A549 (cell line): ENCODE measurements around the gene GCAT. TPM values are rescaled to one million over a fixed set of nuclear protein-coding genes. Genes with fewer than 3 reads are reported as not detected.

Experiments used
- ATAC-seq, 2 experiments: fragments of 200-7000 bp in 1 of 2; fragments of >200 bp in 1 of 2; cut with Nextera tagmentation in 1 of 2; cut with Tn5 transposase in 1 of 2; 3 replicates each; pipeline versions ENCODE4 v1.8.0 to v1.9.1; 2018 to 2020; ENCODE audit warnings: mild to moderate bottlenecking in 1 of 2, moderate library complexity in 1 of 2
- CTCF ChIA-PET: fragments of 300-600 bp; sonication (Branson Sonifier 250); formaldehyde crosslinking; extraction: SDS; loops from one replicate; lab custom pipeline; 2021; ENCODE audit warnings: antibody characterized with exemption, inconsistent platforms; lab: Yijun Ruan, JAX
- POLR2A ChIA-PET: fragments of 350-600 bp; formaldehyde crosslinking; extraction: SDS; loops from one replicate; lab custom pipeline; 2021; ENCODE audit warnings: antibody characterized with exemption, inconsistent platforms; lab: Yijun Ruan, JAX
- DNase-seq, 2 experiments: peaks; one replicate each; pipeline versions ENCODE4 v3.0.0 to v3.0.0-alpha.2; 2011 to 2016; ENCODE audit warnings: low read depth in 1 of 2, low spot score in 1 of 2
- FAIRE-seq: peaks from 2 replicates; lab custom pipeline; 2011; peaks lifted over from hg19 to GRCh38; lab: Jason Lieb, UNC
- H3K27ac ChIP-seq, 2 experiments: fragments of >200 bp; sonication (Bioruptor Twin); formaldehyde crosslinking; 3 replicates each; pipeline ENCODE4 v1.5.1; 2016 to 2017
- H3K4me1 ChIP-seq: fragments of >200 bp; sonication (Bioruptor Twin); formaldehyde crosslinking; 3 replicates; pipeline ENCODE4 v1.6.1; 2016
- H3K4me2 ChIP-seq: fragments of >200 bp; sonication (Bioruptor Twin); formaldehyde crosslinking; 3 replicates; pipeline ENCODE4 v1.6.1; 2016
- H3K4me3 ChIP-seq: fragments of >200 bp; sonication (Bioruptor Twin); formaldehyde crosslinking; 3 replicates; pipeline ENCODE4 v1.5.1; 2016
- H3K9me3 ChIP-seq: fragments of >200 bp; sonication (Bioruptor Twin); formaldehyde crosslinking; 3 replicates; pipeline ENCODE4 v1.6.1; 2016
- CBX2 ChIP-seq: fragments of 200-600 bp; sonication (generic); IDR thresholded peaks from 2 replicates; pipeline ENCODE4 v1.6.1; 2016; ENCODE audit warnings: low read depth, mild to moderate bottlenecking, borderline replicate concordance
- EHF ChIP-seq: fragments of 250-450 bp; sonication (Bioruptor Pico); IDR thresholded peaks from 2 replicates; pipeline ENCODE4 v1.5.0; 2020; ENCODE audit warnings: mild to moderate bottlenecking
- FOSB ChIP-seq: fragments of 250-450 bp; sonication (Bioruptor Pico); IDR thresholded peaks from 2 replicates; pipeline ENCODE4 v1.5.0; 2020; ENCODE audit warnings: mild to moderate bottlenecking, moderate library complexity
- GATA3 ChIP-seq: IDR thresholded peaks from 2 replicates; pipeline ENCODE4 v1.6.1; 2012; ENCODE audit warnings: borderline replicate concordance
- HOXA7 ChIP-seq: fragments of 250-450 bp; sonication (Bioruptor Pico); IDR thresholded peaks from 2 replicates; pipeline ENCODE4 v1.5.0; 2020; ENCODE audit warnings: mild to moderate bottlenecking, moderate library complexity
- HOXB13 ChIP-seq: fragments of 250-450 bp; sonication (Bioruptor Pico); IDR thresholded peaks from 2 replicates; pipeline ENCODE4 v1.5.0; 2020; ENCODE audit warnings: low read depth, mild to moderate bottlenecking, moderate library complexity
- KDM1A ChIP-seq: fragments of 200-600 bp; sonication (generic); IDR thresholded peaks from 2 replicates; pipeline ENCODE4 v1.6.1; 2016; ENCODE audit warnings: low read depth, mild to moderate bottlenecking
- MAFK ChIP-seq: fragments of 450-650 bp; IDR thresholded peaks from 2 replicates; pipeline ENCODE4 v1.6.1; 2014; ENCODE audit not compliant: partially characterized antibody
- NFE2L2 ChIP-seq: fragments of 150-350 bp; conservative IDR thresholded peaks from 2 replicates; pipeline ENCODE4 v1.6.1; 2014; ENCODE audit warnings: low read length
- RAD21 ChIP-seq, 2 experiments: fragments of >200 bp in 1 of 2; sonication (Bioruptor Twin) in 1 of 2; formaldehyde crosslinking in 1 of 2; IDR thresholded peaks in 1 of 2; conservative IDR thresholded peaks in 1 of 2; 2 replicates in 1 of 2; 3 replicates in 1 of 2; pipeline ENCODE4 v1.6.1; 2012 to 2018; ENCODE audit warnings: inconsistent platforms in 1 of 2
- RFX5 ChIP-seq: fragments of 450-650 bp; IDR thresholded peaks from 2 replicates; pipeline ENCODE4 v1.7.1; 2014; ENCODE audit warnings: antibody characterized with exemption, mild to moderate bottlenecking, moderate library complexity
- SMC3 ChIP-seq: fragments of >200 bp; sonication (Bioruptor Twin); formaldehyde crosslinking; IDR thresholded peaks from 3 replicates; pipeline ENCODE4 v1.6.1; 2018; ENCODE audit warnings: inconsistent platforms
- SREBF2 ChIP-seq: fragments of 450-650 bp; IDR thresholded peaks from 2 replicates; pipeline ENCODE4 v1.6.1; 2014; ENCODE audit warnings: mild to moderate bottlenecking, moderate library complexity
- TFCP2L1 ChIP-seq: fragments of 250-450 bp; sonication (Bioruptor Pico); IDR thresholded peaks from 2 replicates; pipeline ENCODE4 v1.5.0; 2021; ENCODE audit warnings: mild to moderate bottlenecking
- TP53 ChIP-seq: fragments of 250-450 bp; sonication (Bioruptor Pico); IDR thresholded peaks from 2 replicates; pipeline ENCODE4 v1.5.0; 2021; ENCODE audit warnings: mild to moderate bottlenecking, moderate library complexity
- ZC3H11A ChIP-seq: fragments of 450-650 bp; IDR thresholded peaks from 2 replicates; pipeline ENCODE4 v1.6.1; 2014; ENCODE audit warnings: antibody characterized with exemption, mild to moderate bottlenecking
- ZFP36 ChIP-seq: fragments of 450-650 bp; IDR thresholded peaks from 2 replicates; pipeline ENCODE4 v1.6.1; 2014; ENCODE audit warnings: borderline replicate concordance; ENCODE audit not compliant: partially characterized antibody
- ZNF302 ChIP-seq: fragments of 250-450 bp; sonication (Bioruptor Pico); IDR thresholded peaks from 2 replicates; pipeline ENCODE4 v1.9.0; 2021; ENCODE audit warnings: inconsistent platforms, mild to moderate bottlenecking, moderate library complexity
- WGBS: methylation state at CpG from one replicate; pipeline ENCODE4 v1.1.6; 2017; ENCODE audit errors: missing lambda C conversion rate; 5-methylcytosine and 5-hydroxymethylcytosine counted together
- polyA plus RNA-seq, 4 experiments: library from polyadenylated mRNA; depleted of rRNA in 3 of 4; stranded (reverse); fragments of >200 nt; fragmentation: RNase III in 1 of 4; extraction: RNeasy Plus Mini Kit Qiagen cat#74134 plus additional on column Dnase treatment in 1 of 4; gene quantifications; 2 replicates in 3 of 4; 3 replicates in 1 of 4; pipeline ENCODE4 v1.2.3, GENCODE V29; 2011 to 2017
- TF ChIP-seq, protein P1 (sequence below): fragments of 200-600 bp; sonication (generic); IDR thresholded peaks from 2 replicates; pipeline ENCODE4 v1.6.1; 2016; ENCODE audit warnings: antibody characterized with exemption, mild to moderate bottlenecking, moderate library complexity
- TF ChIP-seq, protein P2 (sequence below): fragments of >200 bp; sonication (Bioruptor Twin); formaldehyde crosslinking; IDR thresholded peaks from 3 replicates; pipeline ENCODE4 v1.5.1; 2016
- TF ChIP-seq, protein P3 (sequence below): IDR thresholded peaks from 2 replicates; pipeline ENCODE4 v1.6.1; 2012
- TF ChIP-seq, protein P4 (sequence below): fragments of >200 bp; sonication (Bioruptor Twin); formaldehyde crosslinking; IDR thresholded peaks from 2 replicates; pipeline ENCODE4 v1.6.1; 2016
- TF ChIP-seq, protein P5 (sequence below): fragments of 250-450 bp; sonication (Bioruptor Pico); IDR thresholded peaks from 2 replicates; pipeline ENCODE4 v1.5.0; 2021; ENCODE audit warnings: mild to moderate bottlenecking, moderate library complexity, borderline replicate concordance

GCAT gene
- polyA plus RNA-seq, 2 of the 4 experiments (the other 2 are of a cell fraction), result 1.2 to 2.1 TPM

DNA sequence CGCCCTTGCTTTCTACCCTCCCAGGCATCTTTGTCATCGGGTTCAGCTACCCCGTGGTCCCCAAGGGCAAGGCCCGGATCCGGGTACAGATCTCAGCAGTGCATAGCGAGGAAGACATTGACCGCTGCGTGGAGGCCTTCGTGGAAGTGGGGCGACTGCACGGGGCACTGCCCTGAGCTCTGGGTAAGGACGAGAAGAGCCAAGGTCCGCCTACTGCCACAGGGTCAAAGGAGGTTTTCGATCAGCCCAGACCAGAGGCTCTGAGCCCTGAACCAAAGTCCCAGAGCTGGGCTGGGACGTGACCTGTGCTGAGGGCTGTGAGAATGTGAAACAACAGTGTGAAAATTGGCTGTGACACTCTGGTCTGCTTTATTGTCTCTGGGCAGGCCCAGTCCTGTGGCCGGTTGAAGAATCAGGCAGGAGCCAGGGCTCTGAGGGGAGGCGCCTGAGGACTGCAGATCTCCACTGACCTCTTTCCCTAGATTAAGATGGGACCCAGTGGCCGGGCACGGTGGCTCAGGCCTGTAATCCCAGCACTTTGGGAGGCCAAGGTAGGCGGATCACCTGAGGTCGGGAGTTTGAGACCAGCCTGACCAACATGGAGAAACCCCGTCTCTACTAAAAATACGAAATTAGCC is 8.9 kb downstream of the GCAT start (continued):
- TF ChIP-seq ZFP36, result no peak
- no peak for TF ChIP-seq HOXB13 (CRISPR knock-in tag)
- no peak for TF ChIP-seq NFE2L2
- no peak for TF ChIP-seq MAFK
- TF ChIP-seq RFX5, result no peak
- no peak for TF ChIP-seq RAD21 (conservative IDR thresholded peaks at IDR 0.05 in 1 of 2, IDR thresholded peaks at IDR 0.05 in 1 of 2)

DNA sequence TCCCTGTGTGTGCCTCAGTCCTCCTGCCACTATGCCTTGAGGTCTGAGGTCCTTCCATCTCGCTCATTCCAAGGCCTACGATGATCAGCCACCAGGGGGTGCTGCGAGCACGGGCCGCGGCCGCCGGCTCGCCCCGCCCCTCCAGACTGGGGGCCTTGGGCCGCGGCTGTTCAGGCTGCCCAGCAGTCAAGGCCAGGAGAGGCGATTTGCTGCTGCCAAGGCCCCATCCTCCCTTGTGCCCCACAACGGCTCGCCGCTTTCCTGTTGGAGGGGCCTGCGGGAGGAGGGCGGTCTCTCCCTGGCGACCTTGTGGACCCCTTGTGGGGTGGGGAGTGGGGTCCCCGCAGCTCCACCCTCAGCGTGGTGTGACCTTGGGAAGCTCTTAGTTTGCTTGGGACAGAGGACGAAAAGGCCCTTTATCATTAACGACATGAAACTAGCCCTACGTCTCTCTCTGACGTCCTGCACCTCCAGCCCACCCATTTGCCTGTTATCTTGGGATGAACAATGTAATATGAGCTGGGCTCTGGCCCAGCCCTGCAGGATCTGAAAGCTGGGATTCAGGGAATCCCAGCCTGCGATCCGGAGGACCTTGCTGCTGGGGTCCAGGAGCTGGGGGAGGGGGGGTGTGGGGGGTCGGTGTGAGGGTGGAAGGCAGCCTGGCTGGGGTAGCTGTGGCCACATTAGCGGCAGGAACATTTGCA is 10.1 kb downstream of the GCAT start:
- WGBS, result 37% methylated on average over 14 of the region's 29 CpGs
- H3K27ac ChIP-seq, result peak overlapping the region; percentile 71 to 88
- DNase-seq (peak; percentile 68 to 69), FAIRE-seq (no peak)
- H3K4me2 ChIP-seq, result peak overlapping the region; percentile 87
- 0 out of 3 replicates have a peak overlapping the region, but pooled peaks have one; percentile 29 for H3K4me3 ChIP-seq
- POLR2A ChIA-PET, result interaction anchor here (1.0 kb wide), 1 partner anchor 13 kb away, joined by 3 read pairs; a partner anchor contains a TSS
- TF ChIP-seq, protein P1, sequence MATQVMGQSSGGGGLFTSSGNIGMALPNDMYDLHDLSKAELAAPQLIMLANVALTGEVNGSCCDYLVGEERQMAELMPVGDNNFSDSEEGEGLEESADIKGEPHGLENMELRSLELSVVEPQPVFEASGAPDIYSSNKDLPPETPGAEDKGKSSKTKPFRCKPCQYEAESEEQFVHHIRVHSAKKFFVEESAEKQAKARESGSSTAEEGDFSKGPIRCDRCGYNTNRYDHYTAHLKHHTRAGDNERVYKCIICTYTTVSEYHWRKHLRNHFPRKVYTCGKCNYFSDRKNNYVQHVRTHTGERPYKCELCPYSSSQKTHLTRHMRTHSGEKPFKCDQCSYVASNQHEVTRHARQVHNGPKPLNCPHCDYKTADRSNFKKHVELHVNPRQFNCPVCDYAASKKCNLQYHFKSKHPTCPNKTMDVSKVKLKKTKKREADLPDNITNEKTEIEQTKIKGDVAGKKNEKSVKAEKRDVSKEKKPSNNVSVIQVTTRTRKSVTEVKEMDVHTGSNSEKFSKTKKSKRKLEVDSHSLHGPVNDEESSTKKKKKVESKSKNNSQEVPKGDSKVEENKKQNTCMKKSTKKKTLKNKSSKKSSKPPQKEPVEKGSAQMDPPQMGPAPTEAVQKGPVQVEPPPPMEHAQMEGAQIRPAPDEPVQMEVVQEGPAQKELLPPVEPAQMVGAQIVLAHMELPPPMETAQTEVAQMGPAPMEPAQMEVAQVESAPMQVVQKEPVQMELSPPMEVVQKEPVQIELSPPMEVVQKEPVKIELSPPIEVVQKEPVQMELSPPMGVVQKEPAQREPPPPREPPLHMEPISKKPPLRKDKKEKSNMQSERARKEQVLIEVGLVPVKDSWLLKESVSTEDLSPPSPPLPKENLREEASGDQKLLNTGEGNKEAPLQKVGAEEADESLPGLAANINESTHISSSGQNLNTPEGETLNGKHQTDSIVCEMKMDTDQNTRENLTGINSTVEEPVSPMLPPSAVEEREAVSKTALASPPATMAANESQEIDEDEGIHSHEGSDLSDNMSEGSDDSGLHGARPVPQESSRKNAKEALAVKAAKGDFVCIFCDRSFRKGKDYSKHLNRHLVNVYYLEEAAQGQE, result no peak
- TF ChIP-seq TFCP2L1 (CRISPR knock-in tag), result no peak
- TF ChIP-seq, protein P2, sequence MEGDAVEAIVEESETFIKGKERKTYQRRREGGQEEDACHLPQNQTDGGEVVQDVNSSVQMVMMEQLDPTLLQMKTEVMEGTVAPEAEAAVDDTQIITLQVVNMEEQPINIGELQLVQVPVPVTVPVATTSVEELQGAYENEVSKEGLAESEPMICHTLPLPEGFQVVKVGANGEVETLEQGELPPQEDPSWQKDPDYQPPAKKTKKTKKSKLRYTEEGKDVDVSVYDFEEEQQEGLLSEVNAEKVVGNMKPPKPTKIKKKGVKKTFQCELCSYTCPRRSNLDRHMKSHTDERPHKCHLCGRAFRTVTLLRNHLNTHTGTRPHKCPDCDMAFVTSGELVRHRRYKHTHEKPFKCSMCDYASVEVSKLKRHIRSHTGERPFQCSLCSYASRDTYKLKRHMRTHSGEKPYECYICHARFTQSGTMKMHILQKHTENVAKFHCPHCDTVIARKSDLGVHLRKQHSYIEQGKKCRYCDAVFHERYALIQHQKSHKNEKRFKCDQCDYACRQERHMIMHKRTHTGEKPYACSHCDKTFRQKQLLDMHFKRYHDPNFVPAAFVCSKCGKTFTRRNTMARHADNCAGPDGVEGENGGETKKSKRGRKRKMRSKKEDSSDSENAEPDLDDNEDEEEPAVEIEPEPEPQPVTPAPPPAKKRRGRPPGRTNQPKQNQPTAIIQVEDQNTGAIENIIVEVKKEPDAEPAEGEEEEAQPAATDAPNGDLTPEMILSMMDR, result peak; percentile 85
- TF ChIP-seq, protein P3, sequence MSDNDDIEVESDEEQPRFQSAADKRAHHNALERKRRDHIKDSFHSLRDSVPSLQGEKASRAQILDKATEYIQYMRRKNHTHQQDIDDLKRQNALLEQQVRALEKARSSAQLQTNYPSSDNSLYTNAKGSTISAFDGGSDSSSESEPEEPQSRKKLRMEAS, result 0 out of 2 replicates have a peak, but pooled peaks have one; percentile 32
- peak; percentile 76 to 85 for TF ChIP-seq RAD21 (conservative IDR thresholded peaks at IDR 0.05 in 1 of 2, IDR thresholded peaks at IDR 0.05 in 1 of 2)
- TF ChIP-seq SMC3, result peak; percentile 61
- TF ChIP-seq ZC3H11A, result no peak
- TF ChIP-seq TP53 (CRISPR knock-in tag), result no peak
- TF ChIP-seq, all 56 proteins: peak for 4
- H3K9me3 ChIP-seq, result no peaks in the 10 kb centered on the region
- peaks cover 4% of the 10 kb centered on the region; the same call in 1 of the 3 replicates for H3K4me1 ChIP-seq
- CTCF ChIA-PET, result interaction anchor here (0.7 to 6.0 kb wide), 45 partner anchors 10 to 235 kb away, joined by 3 to 112 read pairs (median 4); partner anchors contain the start of genes ANKRD54, GCAT and MICALL1
- peak; percentile 77 to 94 for ATAC-seq

DNA sequence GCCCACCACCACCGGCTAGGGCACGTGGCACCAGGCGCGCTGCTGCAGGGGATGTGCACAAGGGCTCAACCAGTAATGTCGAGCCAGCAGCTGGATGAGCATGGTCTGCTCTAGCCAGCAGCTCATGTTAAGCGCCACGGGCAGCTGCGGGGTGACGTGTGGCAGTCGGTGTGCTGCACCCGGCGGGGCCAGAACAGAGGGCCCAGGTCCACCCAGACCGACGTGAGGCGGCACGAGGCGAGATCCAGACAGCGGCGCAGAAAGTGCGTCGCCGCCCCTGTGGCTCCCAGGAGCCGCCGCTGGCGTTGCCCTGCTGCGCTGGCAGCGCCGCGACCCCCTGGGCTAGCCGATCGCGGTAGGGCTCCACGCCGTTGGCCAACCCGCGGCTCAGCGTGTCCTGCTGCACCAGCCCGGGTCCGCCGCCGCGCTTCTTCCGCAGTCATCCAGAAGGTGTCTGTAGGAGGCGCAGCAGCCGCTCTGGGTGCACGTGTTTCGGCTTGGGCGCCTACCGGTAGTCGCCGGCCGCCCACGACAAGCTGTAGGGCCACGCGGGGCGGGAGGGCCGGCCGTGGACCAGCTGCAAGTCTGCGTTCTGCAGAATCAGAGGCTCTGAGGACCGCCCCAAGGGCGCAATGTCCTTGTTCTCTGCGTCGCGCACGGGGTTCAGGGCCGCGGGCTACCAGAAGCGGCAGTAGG is 10.8 kb downstream of the GCAT start:
- FAIRE-seq (no peak), ATAC-seq (no peak), DNase-seq (no peak)
- ChIA-PET POLR2A (interaction anchor here (1.0 kb wide), 1 partner anchor 14 kb away, joined by 3 read pairs; a partner anchor contains a TSS), CTCF (interaction anchor here (0.6 to 6.0 kb wide), 27 partner anchors 10 to 189 kb away, joined by 3 to 112 read pairs (median 8); partner anchors contain the start of genes GCAT and MICALL1)
- Histone ChIP-seq H3K9me3 (no peaks in the 10 kb centered on the region), H3K4me2 (no peak overlapping the region; the same call in 2 of the 3 replicates), H3K4me1 (peaks cover 4% of the 10 kb centered on the region; the same call in 1 of the 3 replicates), H3K27ac (peak overlapping the region in 1 of 2 experiments; percentile 88; a peak in 3 of 6 replicates), H3K4me3 (no peak overlapping the region)
- 91% methylated on average over 30 of the region's 68 CpGs for WGBS
- TF ChIP-seq TP53 (CRISPR knock-in tag) (no peak), ZNF302 (CRISPR knock-in tag) (no peak), FOSB (no peak), EHF (CRISPR knock-in tag) (no peak), SREBF2 (no peak), HOXA7 (CRISPR knock-in tag) (no peak), KDM1A (no peak), GATA3 (no peak), CBX2 (no peak)
- TF ChIP-seq, protein P4, sequence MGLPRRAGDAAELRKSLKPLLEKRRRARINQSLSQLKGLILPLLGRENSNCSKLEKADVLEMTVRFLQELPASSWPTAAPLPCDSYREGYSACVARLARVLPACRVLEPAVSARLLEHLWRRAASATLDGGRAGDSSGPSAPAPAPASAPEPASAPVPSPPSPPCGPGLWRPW, result no peak
- TF ChIP-seq, protein P5, sequence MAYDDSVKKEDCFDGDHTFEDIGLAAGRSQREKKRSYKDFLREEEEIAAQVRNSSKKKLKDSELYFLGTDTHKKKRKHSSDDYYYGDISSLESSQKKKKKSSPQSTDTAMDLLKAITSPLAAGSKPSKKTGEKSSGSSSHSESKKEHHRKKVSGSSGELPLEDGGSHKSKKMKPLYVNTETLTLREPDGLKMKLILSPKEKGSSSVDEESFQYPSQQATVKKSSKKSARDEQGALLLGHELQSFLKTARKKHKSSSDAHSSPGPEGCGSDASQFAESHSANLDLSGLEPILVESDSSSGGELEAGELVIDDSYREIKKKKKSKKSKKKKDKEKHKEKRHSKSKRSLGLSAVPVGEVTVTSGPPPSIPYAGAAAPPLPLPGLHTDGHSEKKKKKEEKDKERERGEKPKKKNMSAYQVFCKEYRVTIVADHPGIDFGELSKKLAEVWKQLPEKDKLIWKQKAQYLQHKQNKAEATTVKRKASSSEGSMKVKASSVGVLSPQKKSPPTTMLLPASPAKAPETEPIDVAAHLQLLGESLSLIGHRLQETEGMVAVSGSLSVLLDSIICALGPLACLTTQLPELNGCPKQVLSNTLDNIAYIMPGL, result no peak
- TF ChIP-seq, protein P3, result no peak
